Posterior cingulate gyrus (tissue), 11 donors: Measurements from ENCODE around the gene IFNLR1.

Experiments
- DNase-seq, 10 donors: peaks; one replicate each; pipeline versions ENCODE4 v3.0.0 to v3.0.0-alpha.2; 2020 to 2021; ENCODE audit warnings: mixed read lengths in 3 of 10
- intact Hi-C: fragments of 100-400 bp; cut with DNase I; formaldehyde crosslinking; loops from one replicate; pipeline ENCODE4 v1.15.1; 2023

Gene IFNLR1

GRCh38 chr1:24181619-24182018 is 5.5 kb downstream of the IFNLR1 start:
- intact Hi-C loops: no loop called here
- no peak for DNase-seq

- DNase-seq: no peak
These were observed 6.4 kb downstream of the IFNLR1 start for GRCh38 chr1:24180676-24181075.

GRCh38 chr1:24179251-24179840 is 7.7 kb downstream of the IFNLR1 start:
- intact Hi-C loops: no loop called here
- no peak for DNase-seq

More at GRCh38 chr1:24180676-24181075, 6.4 kb downstream of the IFNLR1 start:
- intact Hi-C loops: no loop called here

- no peak for DNase-seq
- intact Hi-C loops: no loop called here
These were observed 8.7 kb downstream of the IFNLR1 start for GRCh38 chr1:24178407-24178806.

- intact Hi-C loops: no loop called here
- DNase-seq: no peak
These were observed 9.9 kb downstream of the IFNLR1 start for GRCh38 chr1:24177161-24177560.

GRCh38 chr1:24175033-24175755 is 11.9 kb downstream of the IFNLR1 start:
- DNase-seq: no peak
- intact Hi-C loops: no loop called here

GRCh38 chr1:24173638-24174575 is 13.2 kb downstream of the IFNLR1 start:
- no peak for DNase-seq
- intact Hi-C loops: no loop called here

GRCh38 chr1:24172598-24172997 is 14.5 kb downstream of the IFNLR1 start:
- no peak for DNase-seq
- intact Hi-C loops: no loop called here

GRCh38 chr1:24169286-24169685 is 17.8 kb downstream of the IFNLR1 start:
- DNase-seq: no peak
- intact Hi-C loops: no loop called here

GRCh38 chr1:24168245-24168644 is 18.8 kb downstream of the IFNLR1 start:
- DNase-seq: no peak
- intact Hi-C loops: no loop called here

- intact Hi-C loops: no loop called here
- DNase-seq: no peak
These were observed 20.1 kb downstream of the IFNLR1 start for GRCh38 chr1:24167008-24167407.

GRCh38 chr1:24165500-24165899 is 21.6 kb downstream of the IFNLR1 start:
- intact Hi-C loops: no loop called here
- DNase-seq: no peak

- no peak for DNase-seq
- intact Hi-C loops: no loop called here
These were observed 23.1 kb downstream of the IFNLR1 start for GRCh38 chr1:24164004-24164403.

GRCh38 chr1:24162201-24162600 is 24.9 kb downstream of the IFNLR1 start:
- intact Hi-C loops: no loop called here
- DNase-seq: no peak

GRCh38 chr1:24161270-24161669 is 25.8 kb downstream of the IFNLR1 start:
- DNase-seq: no peak
- intact Hi-C loops: no loop called here

- no peak for DNase-seq
- intact Hi-C loops: no loop called here
These were observed 27.7 kb downstream of the IFNLR1 start for GRCh38 chr1:24159366-24159765.

- intact Hi-C loops: no loop called here
- no peak for DNase-seq
These were observed 29.1 kb downstream of the IFNLR1 start for GRCh38 chr1:24157918-24158481.

GRCh38 chr1:24156542-24157260 is 30.4 kb downstream of the IFNLR1 start:
- no peak for DNase-seq
- intact Hi-C loops: no loop called here

GRCh38 chr1:24155011-24155782 is 31.9 kb downstream of the IFNLR1 start:
- intact Hi-C loops: no loop called here
- no peak for DNase-seq

- intact Hi-C loops: no loop called here
- no peak for DNase-seq
These were observed 32.9 kb downstream of the IFNLR1 start for GRCh38 chr1:24154215-24154614.
